Liver (tissue), 9 donors: ENCODE results near the gene RIMBP2. TPM values are rescaled to one million over a fixed set of nuclear protein-coding genes. Genes with fewer than 3 reads are reported as not detected.

Experiments
- DNase-seq: peaks from one replicate; pipeline ENCODE4 v3.0.0-alpha.2; 2017; ENCODE audit warnings: low spot score
- H3K27ac ChIP-seq, 2 donors: one replicate each; pipeline ENCODE4 v1.7.0; 2013; ENCODE audit warnings: inconsistent platforms in 2 of 2, low read length in 2 of 2, control low read depth in 1 of 2, low read depth in 1 of 2, mild to moderate bottlenecking in 1 of 2
- H3K27me3 ChIP-seq, 4 donors: one replicate each; pipeline versions ENCODE4 v1.6.1 to v1.7.0; 2013; ENCODE audit warnings: low read length in 3 of 4, inconsistent platforms in 1 of 4, mild to moderate bottlenecking in 1 of 4, moderate library complexity in 1 of 4; ENCODE audit not compliant: control insufficient read depth in 4 of 4, insufficient read depth in 4 of 4
- H3K36me3 ChIP-seq, 4 donors: one replicate each; pipeline versions ENCODE4 v1.6.1 to v1.7.0; 2013; ENCODE audit warnings: low read length in 3 of 4, mild to moderate bottlenecking in 3 of 4, low read depth in 1 of 4, moderate library complexity in 1 of 4; ENCODE audit not compliant: control insufficient read depth in 4 of 4, insufficient read depth in 3 of 4
- H3K4me1 ChIP-seq, 4 donors: one replicate each; pipeline versions ENCODE4 v1.6.1 to v1.7.0; 2013; ENCODE audit warnings: low read length in 3 of 4, mild to moderate bottlenecking in 3 of 4, moderate library complexity in 1 of 4; ENCODE audit not compliant: control insufficient read depth in 4 of 4, insufficient read depth in 4 of 4
- H3K4me3 ChIP-seq, 3 donors: one replicate each; pipeline versions ENCODE4 v1.6.1 to v1.7.0; 2013; ENCODE audit warnings: low read length in 3 of 3, control low read depth in 1 of 3, low read depth in 1 of 3, mild to moderate bottlenecking in 1 of 3
- H3K9ac ChIP-seq, 2 donors: one replicate each; pipeline ENCODE4 v1.7.0; 2013; ENCODE audit warnings: low read length in 2 of 2, mild to moderate bottlenecking in 2 of 2, moderate library complexity in 2 of 2, control low read depth in 1 of 2, low read depth in 1 of 2
- H3K9me3 ChIP-seq, 4 donors: one replicate each; pipeline versions ENCODE4 v1.6.1 to v1.7.0; 2013; ENCODE audit warnings: low read length in 3 of 4; ENCODE audit not compliant: control insufficient read depth in 4 of 4
- ATF3 ChIP-seq: IDR thresholded peaks from 2 replicates; pipeline ENCODE4 v1.6.1; 2016; ENCODE audit warnings: antibody characterized with exemption
- CTCF ChIP-seq: fragments of 150-350 bp; IDR thresholded peaks from 2 replicates; pipeline ENCODE4 v1.5.1; 2017; ENCODE audit warnings: improper control_type of control experiment, low read depth, low read length; ENCODE audit not compliant: missing input control
- EGR1 ChIP-seq, 2 donors: IDR thresholded peaks; 2 replicates each; pipeline ENCODE4 v1.6.1; 2016 to 2018; ENCODE audit warnings: antibody characterized with exemption in 2 of 2, low read depth in 2 of 2
- FOXA1 ChIP-seq: IDR thresholded peaks from 2 replicates; pipeline ENCODE4 v1.6.1; 2016; ENCODE audit warnings: antibody characterized with exemption
- FOXA2 ChIP-seq: IDR thresholded peaks from 2 replicates; pipeline ENCODE4 v1.6.1; 2016; ENCODE audit warnings: antibody characterized with exemption
- GABPA ChIP-seq, 2 donors: IDR thresholded peaks in 1 of 2; conservative IDR thresholded peaks in 1 of 2; 2 replicates each; pipeline ENCODE4 v1.6.1; 2016; ENCODE audit warnings: antibody characterized with exemption in 2 of 2, mild to moderate bottlenecking in 1 of 2, moderate library complexity in 1 of 2
- HNF4A ChIP-seq, 2 donors: conservative IDR thresholded peaks; 2 replicates each; pipeline ENCODE4 v1.6.1; 2016; ENCODE audit warnings: antibody characterized with exemption in 2 of 2, mild to moderate bottlenecking in 2 of 2
- HNF4G ChIP-seq: IDR thresholded peaks from 2 replicates; pipeline ENCODE4 v1.6.1; 2016; ENCODE audit warnings: antibody characterized with exemption
- JUND ChIP-seq, 2 donors: IDR thresholded peaks; 2 replicates each; pipeline ENCODE4 v1.6.1; 2016; ENCODE audit warnings: antibody characterized with exemption in 2 of 2
- MAX ChIP-seq: IDR thresholded peaks from 2 replicates; pipeline ENCODE4 v1.6.1; 2016; ENCODE audit warnings: antibody characterized with exemption
- NR2F2 ChIP-seq: IDR thresholded peaks from 2 replicates; pipeline ENCODE4 v1.6.1; 2016; ENCODE audit warnings: antibody characterized with exemption
- RAD21 ChIP-seq, 2 donors: IDR thresholded peaks; 2 replicates each; pipeline ENCODE4 v1.6.1; 2016; ENCODE audit warnings: antibody characterized with exemption in 2 of 2, mild to moderate bottlenecking in 2 of 2
- REST ChIP-seq: IDR thresholded peaks from 2 replicates; pipeline ENCODE4 v1.6.1; 2016; ENCODE audit warnings: antibody characterized with exemption, mild to moderate bottlenecking
- RXRA ChIP-seq, 2 donors: IDR thresholded peaks; 2 replicates each; pipeline ENCODE4 v1.6.1; 2017 to 2018; ENCODE audit warnings: antibody characterized with exemption in 2 of 2, mild to moderate bottlenecking in 1 of 2
- SP1 ChIP-seq: IDR thresholded peaks from 2 replicates; pipeline ENCODE4 v1.6.1; 2018; ENCODE audit warnings: antibody characterized with exemption, mild to moderate bottlenecking
- TAF1 ChIP-seq: conservative IDR thresholded peaks from 2 replicates; pipeline ENCODE4 v1.6.1; 2016; ENCODE audit warnings: antibody characterized with exemption, mild to moderate bottlenecking
- YY1 ChIP-seq: IDR thresholded peaks from 2 replicates; pipeline ENCODE4 v1.6.1; 2016; ENCODE audit warnings: antibody characterized with exemption, mild to moderate bottlenecking
- ZBTB33 ChIP-seq: IDR thresholded peaks from 2 replicates; pipeline ENCODE4 v1.6.1; 2016; ENCODE audit warnings: antibody characterized with exemption
- WGBS: extraction: QIAGEN DNeasy Blood & Tissue Kit; methylation state at CpG from one replicate; pipeline ENCODE4 v1.1.7; 2013; 5-methylcytosine and 5-hydroxymethylcytosine counted together
- polyA plus RNA-seq, 2 donors: library from polyadenylated mRNA; stranded (reverse) in 1 of 2; unstranded in 1 of 2; fragments of 200-250 nt in 1 of 2; fragments of >200 nt in 1 of 2; fragmentation: Nextera tagmentation in 1 of 2; extraction: Ambion mirVana in 1 of 2; gene quantifications; one replicate each; pipeline versions ENCODE4 v1.2.1 to v1.2.3, GENCODE V29; 2013 to 2015
- total RNA-seq, 2 donors: library from RNA; depleted of rRNA; stranded (reverse); fragments of >200 nt; gene quantifications; one replicate each; pipeline ENCODE4 v1.2.3, GENCODE V29; 2014
- donor health status: healthy.
- donor health status: healthy.
- donor health status: healthy.
- donor health status: healthy.
- donor health status: healthy.

The RIMBP2 gene
- total and polyA plus RNA-seq, 4 donors: 0.01 to 0.17 (median 0.09) TPM; not detected in 1

- no peak for TF ChIP-seq JUND (IDR thresholded peaks at IDR 0.05)
- TF ChIP-seq CTCF: no peak
- no peak for TF ChIP-seq NR2F2
- TF ChIP-seq RXRA (IDR thresholded peaks at IDR 0.05): no peak
- no peak for TF ChIP-seq HNF4A (conservative IDR thresholded peaks at IDR 0.05)
Observed at GRCh38 chr12:130712346-130713065, 3.6 kb downstream of the RIMBP2 start (continued).

- no peaks in the 10 kb centered on the region for H3K9me3 ChIP-seq
- peaks cover 2 to 15% (median 8%) of the 10 kb centered on the region in 4 donors for H3K27me3 ChIP-seq
- DNase-seq: no peak
- no peaks in the 10 kb centered on the region for H3K36me3 ChIP-seq
- TF ChIP-seq CTCF (no peak), SP1 (no peak), MAX (no peak), REST (no peak), FOXA2 (no peak), JUND (IDR thresholded peaks at IDR 0.05) (no peak), ATF3 (no peak), GABPA (IDR thresholded peaks at IDR 0.05 in 1 of 2, conservative IDR thresholded peaks at IDR 0.05 in 1 of 2) (no peak), NR2F2 (no peak), YY1 (no peak), ZBTB33 (no peak), HNF4A (conservative IDR thresholded peaks at IDR 0.05) (no peak), EGR1 (IDR thresholded peaks at IDR 0.05; ENCODE audit: low read depth in 2 of 2) (no peak), RAD21 (IDR thresholded peaks at IDR 0.05) (no peak), TAF1 (no peak), HNF4G (no peak), FOXA1 (no peak), RXRA (IDR thresholded peaks at IDR 0.05) (no peak)
- H3K27ac ChIP-seq: no peak overlapping the region
- H3K9ac ChIP-seq: no peak overlapping the region
- peaks cover 3 to 20% (median 12%) of the 10 kb centered on the region in 4 donors for H3K4me1 ChIP-seq
- H3K4me3 ChIP-seq: no peak overlapping the region
- 81% methylated on average over 16 of the region's 16 CpGs for WGBS
Observed at GRCh38 chr12:130711756-130712155, 4.3 kb downstream of the RIMBP2 start.
